ENCODE data around the gene RHOC. TPM values are rescaled to one million over a fixed set of nuclear protein-coding genes. Genes with fewer than 3 reads are reported as not detected.

RHOC gene
- total and polyA plus RNA-seq, 2 experiments from 2014 or later: 340 to 610 TPM

GRCh38 chr1:112677501-112677900 is 29.4 kb downstream of the RHOC start:
- Histone ChIP-seq H3K9me3 (ENCODE audit: low read depth) (no peaks in the 10 kb centered on the region), H3K27me3 (no peaks in the 10 kb centered on the region), H4K20me1 (ENCODE audit: insufficient read depth, poor library complexity, severe bottlenecking) (peaks cover 6% of the 10 kb centered on the region), H3K79me2 (peaks cover 67% of the 10 kb centered on the region), H3K36me3 (replicated peaks; ENCODE audit: insufficient read depth, low read depth) (no peaks in the 10 kb centered on the region), H3K4me2 (no peak overlapping the region), H3K27ac (no peak overlapping the region), H3K4me1 (ENCODE audit: insufficient read depth) (peaks cover 19% of the 10 kb centered on the region), H3K4me3 (no peak overlapping the region), H3K9me2 (replicated peaks; ENCODE audit: insufficient read depth) (no peaks in the 10 kb centered on the region), H2AFZ (no peak overlapping the region)
- no peak for TF ChIP-seq EZH2phosphoT487 (IDR thresholded peaks at IDR 0.05; ENCODE audit: low read depth, severe bottlenecking, unreplicated experiment)
- TF ChIP-seq EZH2 (IDR thresholded peaks at IDR 0.05; ENCODE audit: borderline replicate concordance): no peak
- no peak for TF ChIP-seq CTCF (IDR thresholded peaks at IDR 0.05; ENCODE audit: poor library complexity)
- DNase-seq (ENCODE audit: low spot score): no peak
- 94% methylated on average over 4 of the region's 4 CpGs for WGBS (ENCODE audit: low lambda C conversion rate, missing lambda C conversion rate)

DNA sequence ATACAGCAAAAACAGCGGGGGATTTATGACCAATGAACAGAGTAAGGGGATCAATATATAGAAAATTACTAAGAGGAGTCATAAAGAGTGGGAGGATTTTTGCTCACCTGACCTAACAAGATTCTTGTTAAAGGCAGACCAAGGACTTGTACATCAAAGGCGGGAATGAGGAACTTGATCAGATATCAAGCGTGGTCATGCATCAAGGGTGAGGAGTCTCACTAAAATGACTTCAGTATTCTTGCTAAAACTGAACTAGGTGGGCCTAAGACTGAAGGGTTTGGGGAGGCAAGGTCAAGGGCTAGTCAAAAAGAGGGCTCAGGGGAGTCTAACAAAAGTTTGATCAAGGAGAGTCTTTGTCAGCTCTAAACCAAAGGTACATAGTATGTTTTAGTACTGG is 30.4 kb downstream of the RHOC start:
- Histone ChIP-seq H3K9me3 (ENCODE audit: low read depth) (no peaks in the 10 kb centered on the region), H3K4me1 (ENCODE audit: insufficient read depth) (peaks cover 19% of the 10 kb centered on the region), H3K9me2 (replicated peaks; ENCODE audit: insufficient read depth) (no peaks in the 10 kb centered on the region), H2AFZ (no peak overlapping the region), H3K27me3 (no peaks in the 10 kb centered on the region), H3K79me2 (peaks cover 60% of the 10 kb centered on the region), H3K4me2 (peak overlapping the region; percentile 81), H3K36me3 (replicated peaks; ENCODE audit: insufficient read depth, low read depth) (no peaks in the 10 kb centered on the region), H3K27ac (no peak overlapping the region), H4K20me1 (ENCODE audit: insufficient read depth, poor library complexity, severe bottlenecking) (peaks cover 6% of the 10 kb centered on the region), H3K4me3 (no peak overlapping the region)
- 93% methylated on average over 3 of the region's 3 CpGs for WGBS (ENCODE audit: low lambda C conversion rate, missing lambda C conversion rate)
- TF ChIP-seq EZH2 (IDR thresholded peaks at IDR 0.05; ENCODE audit: borderline replicate concordance) (no peak), EZH2phosphoT487 (IDR thresholded peaks at IDR 0.05; ENCODE audit: low read depth, severe bottlenecking, unreplicated experiment) (no peak), CTCF (IDR thresholded peaks at IDR 0.05; ENCODE audit: poor library complexity) (no peak)
- DNase-seq (ENCODE audit: low spot score): no peak

- TF ChIP-seq EZH2phosphoT487 (IDR thresholded peaks at IDR 0.05; ENCODE audit: low read depth, severe bottlenecking, unreplicated experiment): no peak
- TF ChIP-seq EZH2 (IDR thresholded peaks at IDR 0.05; ENCODE audit: borderline replicate concordance): no peak
- no peak for TF ChIP-seq CTCF (IDR thresholded peaks at IDR 0.05; ENCODE audit: poor library complexity)
- WGBS (ENCODE audit: low lambda C conversion rate, missing lambda C conversion rate): 45% methylated on average over 7 of the region's 7 CpGs
- H3K4me1 ChIP-seq (ENCODE audit: insufficient read depth): peaks cover 19% of the 10 kb centered on the region
- no peaks in the 10 kb centered on the region for H3K9me2 ChIP-seq (replicated peaks; ENCODE audit: insufficient read depth)
- peaks cover 53% of the 10 kb centered on the region for H3K79me2 ChIP-seq
- DNase-seq (ENCODE audit: low spot score): no peak
- H3K27ac ChIP-seq: peak overlapping the region; percentile 99
- no peaks in the 10 kb centered on the region for H3K9me3 ChIP-seq (ENCODE audit: low read depth)
- peak overlapping the region; percentile 81 for H3K4me2 ChIP-seq
- H2AFZ ChIP-seq: peak overlapping the region; percentile 19
- H3K27me3 ChIP-seq: no peaks in the 10 kb centered on the region
- H4K20me1 ChIP-seq (ENCODE audit: insufficient read depth, poor library complexity, severe bottlenecking): peaks cover 6% of the 10 kb centered on the region
- H3K36me3 ChIP-seq (replicated peaks; ENCODE audit: insufficient read depth, low read depth): no peaks in the 10 kb centered on the region
- H3K4me3 ChIP-seq: peak overlapping the region; percentile 78
Measured at GRCh38 chr1:112675728-112676381, 31.1 kb downstream of the RHOC start.

Data from hepatocyte (in vitro differentiated cells).